Measurements from ENCODE around the gene ZNF316.

ZNF316 gene

GRCh38 chr7:6636741-6637543 lies at the start of gene ZNF316:
TSS of gene ZNF316 (plus strand) at chr7:6637318. CDS start at chr7:6642410, 5,092 bp downstream.
- peak; percentile 84 for DNase-seq

- no peak for DNase-seq
Observed at GRCh38 chr7:6588566-6588965, 48.6 kb upstream of the ZNF316 start.

- DNase-seq, result no peak
Observed at GRCh38 chr7:6589151-6589828, 47.8 kb upstream of the ZNF316 start.

- DNase-seq, result peak; percentile 93
Observed at GRCh38 chr7:6589829-6590644, 47.1 kb upstream of the ZNF316 start, which contains the start of gene INTS15. TSS of gene INTS15 (plus strand) at chr7:6590021. CDS start at chr7:6590284, 263 bp downstream.

GRCh38 chr7:6590645-6591110 lies 46.4 kb upstream of the ZNF316 start:
- no peak for DNase-seq

GRCh38 chr7:6600093-6600492 lies 37.0 kb upstream of the ZNF316 start:
- DNase-seq, result no peak

GRCh38 chr7:6604458-6604857 lies 32.7 kb upstream of the ZNF316 start:
- no peak for DNase-seq

GRCh38 chr7:6606866-6607583 lies 30.1 kb upstream of the ZNF316 start:
- no peak for DNase-seq

GRCh38 chr7:6607651-6608051 lies 29.5 kb upstream of the ZNF316 start:
- DNase-seq, result no peak

- no peak for DNase-seq
Observed at GRCh38 chr7:6608081-6608480, 29.0 kb upstream of the ZNF316 start.

GRCh38 chr7:6608794-6609193 lies 28.3 kb upstream of the ZNF316 start:
- no peak for DNase-seq

GRCh38 chr7:6612819-6613218 lies 24.3 kb upstream of the ZNF316 start:
- no peak for DNase-seq

GRCh38 chr7:6613706-6614105 lies 23.4 kb upstream of the ZNF316 start:
- DNase-seq, result no peak

GRCh38 chr7:6614953-6615722 lies 22.0 kb upstream of the ZNF316 start, which contains the start of gene ZNF853:
TSS of gene ZNF853 (plus strand) at chr7:6615610. CDS start at chr7:6616175, 565 bp downstream.
- DNase-seq, result peak; percentile 77

GRCh38 chr7:6615723-6616555 lies 21.2 kb upstream of the ZNF316 start:
- DNase-seq, result peak; percentile 70

- DNase-seq, result no peak
Observed at GRCh38 chr7:6616854-6617643, 20.1 kb upstream of the ZNF316 start.

- no peak for DNase-seq
Observed at GRCh38 chr7:6618621-6619020, 18.5 kb upstream of the ZNF316 start.

- no peak for DNase-seq
Observed at GRCh38 chr7:6619961-6620360, 17.2 kb upstream of the ZNF316 start.

- DNase-seq, result no peak
Observed at GRCh38 chr7:6621195-6622133, 15.7 kb upstream of the ZNF316 start.
